ENCODE measurements around the gene EP400.
"Not testable (repeated sequence)": the region's sequence is repeated elsewhere in the genome, so short reads cannot be mapped to it uniquely, and the experiment has no call there.

The EP400 gene

DNA sequence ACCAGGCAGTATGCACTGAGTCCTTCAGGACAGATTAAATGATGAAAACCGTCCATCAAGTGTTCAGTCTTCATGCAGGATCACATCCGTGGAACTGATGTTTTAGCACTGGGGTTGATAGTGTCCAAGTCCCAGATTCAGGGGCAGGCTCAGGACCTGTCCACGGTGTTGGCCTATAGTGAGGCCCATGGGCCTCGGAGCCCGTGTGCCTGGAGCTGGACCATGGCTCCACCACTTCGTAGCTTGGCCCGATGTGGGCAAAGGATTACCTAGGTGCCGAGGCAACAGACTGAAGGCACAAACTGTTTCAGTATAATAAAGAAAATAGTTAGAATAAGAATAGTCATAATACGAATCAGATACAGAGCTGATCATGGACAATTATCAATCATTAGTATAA is 152.6 kb downstream of the EP400 start:
- no peak for DNase-seq

DNA sequence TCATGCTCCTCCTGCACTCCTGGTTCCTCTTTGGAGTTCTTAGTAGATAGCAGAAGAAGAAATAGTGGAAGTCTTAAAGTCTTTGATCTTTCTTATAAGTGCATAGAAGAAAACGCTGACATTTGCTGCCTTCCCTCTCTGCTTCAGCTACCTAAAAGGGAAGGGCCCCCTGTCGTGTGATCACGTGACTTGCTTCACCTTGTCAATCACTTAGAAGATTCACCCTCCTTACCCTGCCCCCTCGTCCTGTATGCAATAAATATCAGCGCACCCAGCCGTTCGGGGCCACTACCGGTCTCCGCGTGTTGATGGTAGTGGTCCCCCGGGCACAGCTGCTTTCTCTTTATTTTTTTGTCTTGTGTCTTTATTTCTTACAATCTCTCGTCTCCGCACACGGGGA is 153.3 kb downstream of the EP400 start:
- not testable (repeated sequence) for DNase-seq

DNA sequence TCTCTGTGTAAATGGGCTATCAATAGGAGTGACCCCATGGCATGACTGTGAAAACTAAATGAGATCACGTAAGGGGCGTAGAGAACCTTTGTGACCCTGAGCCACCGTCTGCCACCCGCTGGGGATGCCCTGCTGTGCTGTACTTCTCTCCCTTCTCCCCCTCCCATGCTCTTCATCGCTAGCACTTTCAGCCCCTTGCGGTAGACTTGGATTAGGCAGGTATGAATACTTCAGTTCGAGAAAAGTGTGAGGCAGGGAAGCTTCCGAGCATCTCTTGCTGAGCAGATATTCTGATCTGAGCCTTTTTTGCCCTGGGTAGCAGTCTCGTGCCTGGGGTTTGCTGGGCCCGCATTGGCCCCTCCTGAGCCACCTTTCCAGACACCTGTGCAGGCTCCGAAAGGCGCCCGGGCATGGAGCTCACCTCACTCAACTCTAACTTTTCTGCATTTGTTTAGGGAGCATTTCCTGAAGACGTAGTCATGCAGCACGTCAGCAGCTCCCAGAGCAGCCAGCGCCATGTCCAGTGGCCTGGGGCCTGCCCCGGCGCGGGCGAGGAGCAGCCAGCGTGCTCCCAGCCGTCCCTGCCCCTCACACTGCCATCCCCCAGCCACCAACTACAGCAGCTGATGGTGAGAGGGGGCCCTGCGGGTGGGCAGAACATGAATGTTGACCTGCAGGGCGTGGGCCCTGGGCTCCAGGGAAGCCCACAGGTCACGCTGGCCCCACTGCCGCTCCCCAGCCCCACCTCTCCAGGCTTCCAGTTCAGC is 154.0 kb downstream of the EP400 start:
- no peak for DNase-seq

DNA sequence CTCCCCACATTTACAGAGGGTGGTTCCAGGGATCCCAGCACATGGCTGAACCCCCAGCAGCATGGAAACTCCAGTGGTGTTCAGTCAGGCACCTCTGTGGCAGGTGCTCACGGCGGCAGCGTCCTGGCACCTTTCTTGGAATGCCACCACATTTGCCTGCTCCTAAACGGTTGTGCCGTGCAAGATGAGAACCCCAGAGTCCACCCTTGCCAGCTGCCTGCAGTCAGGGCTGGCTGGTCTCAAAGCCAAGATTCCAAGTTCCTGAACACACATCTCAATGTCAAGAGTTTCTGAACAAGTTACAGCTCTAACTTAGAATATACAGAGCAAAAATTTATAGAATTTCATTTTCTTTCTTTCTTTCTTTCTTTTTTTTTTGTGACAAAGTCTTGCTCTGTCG is 155.7 kb downstream of the EP400 start:
- DNase-seq = no peak

DNA sequence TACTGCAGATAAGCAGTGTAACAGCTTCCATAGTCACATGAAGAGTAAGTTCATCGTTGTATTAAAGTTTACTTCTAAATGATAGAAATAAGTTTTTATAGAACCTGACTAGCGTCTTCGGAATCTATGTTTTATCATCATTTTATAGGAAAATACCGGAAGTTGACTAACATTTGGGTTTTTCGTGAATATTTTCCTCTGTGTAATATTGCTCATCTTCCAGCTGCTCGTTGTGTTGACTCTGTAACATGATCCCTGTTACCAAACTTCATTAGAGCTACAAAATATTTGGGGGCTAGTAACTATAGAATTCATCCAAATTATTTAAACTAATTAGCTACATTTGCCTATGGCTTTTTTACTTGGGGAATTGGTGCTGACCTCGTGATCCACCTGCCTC is 157.2 kb downstream of the EP400 start:
- no peak for DNase-seq

DNA sequence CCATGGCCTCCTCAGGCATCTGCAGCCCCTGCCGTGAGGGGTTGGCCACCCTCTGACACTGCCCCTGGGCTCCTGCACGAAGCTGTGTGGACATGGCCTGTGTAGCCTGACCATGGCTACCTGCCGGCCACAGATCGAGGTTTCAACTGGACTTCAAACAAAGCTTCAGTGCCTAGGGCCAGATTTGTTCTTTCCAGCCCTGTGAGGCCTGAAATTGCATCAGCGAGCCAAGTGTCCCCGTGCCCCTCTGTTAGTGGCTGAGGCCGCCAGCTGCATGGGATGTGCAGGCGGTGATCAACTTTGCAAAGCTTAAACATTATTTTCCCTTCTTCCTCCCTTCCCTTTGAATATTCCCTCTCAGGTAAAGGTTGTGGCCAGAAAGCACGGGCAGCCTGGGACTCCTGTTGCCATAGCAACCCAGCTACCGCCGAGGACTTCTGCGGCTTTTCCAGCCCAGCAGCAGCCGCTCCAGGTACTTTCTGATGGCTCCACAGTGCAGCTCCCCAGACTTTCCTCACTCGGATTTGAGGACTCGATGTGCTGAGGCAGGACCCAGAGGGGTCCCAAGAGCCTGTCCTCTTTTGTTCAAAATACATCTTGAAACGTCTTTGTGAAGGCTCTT is 158.6 kb downstream of the EP400 start:
- no peak for DNase-seq

DNA sequence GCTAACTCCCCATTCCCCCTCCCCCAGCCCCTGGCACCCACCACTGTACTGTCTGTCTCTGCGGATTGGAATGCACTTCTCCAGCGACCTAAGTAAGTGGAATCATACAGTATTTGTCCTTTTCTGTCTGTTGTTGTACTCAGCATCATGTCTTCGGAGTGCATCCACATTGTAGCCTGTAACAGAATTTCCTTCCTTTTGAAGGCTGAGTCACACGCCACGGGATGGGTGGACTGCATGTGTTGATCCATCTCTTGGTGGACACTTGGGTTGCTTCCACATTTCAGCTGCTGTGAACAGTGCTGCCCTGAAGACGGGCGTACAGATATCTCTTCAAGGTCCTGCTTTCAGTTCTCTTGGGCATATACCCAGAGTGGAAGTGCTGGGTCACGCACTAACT is 160.0 kb downstream of the EP400 start:
- no peak for DNase-seq

DNA sequence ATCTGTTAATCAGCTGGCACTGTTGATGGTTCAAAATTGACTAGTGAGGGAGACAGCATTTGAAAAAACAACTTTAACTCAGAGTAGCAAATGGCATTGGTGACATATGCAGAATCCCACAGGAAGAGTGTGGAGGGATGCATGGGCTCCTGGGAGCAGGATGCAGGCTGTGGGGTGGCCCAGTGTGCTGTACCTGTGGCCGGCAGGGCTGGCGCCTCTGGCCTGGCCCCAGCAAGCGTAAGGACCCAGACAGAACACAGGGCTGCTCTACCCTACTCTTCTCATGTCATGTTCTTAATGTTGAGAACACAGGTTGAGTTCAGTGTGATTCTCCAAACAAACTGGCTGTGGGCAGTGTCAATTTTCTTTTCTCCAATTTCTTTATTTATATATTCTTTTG is 160.9 kb downstream of the EP400 start:
- no peak for DNase-seq

DNA sequence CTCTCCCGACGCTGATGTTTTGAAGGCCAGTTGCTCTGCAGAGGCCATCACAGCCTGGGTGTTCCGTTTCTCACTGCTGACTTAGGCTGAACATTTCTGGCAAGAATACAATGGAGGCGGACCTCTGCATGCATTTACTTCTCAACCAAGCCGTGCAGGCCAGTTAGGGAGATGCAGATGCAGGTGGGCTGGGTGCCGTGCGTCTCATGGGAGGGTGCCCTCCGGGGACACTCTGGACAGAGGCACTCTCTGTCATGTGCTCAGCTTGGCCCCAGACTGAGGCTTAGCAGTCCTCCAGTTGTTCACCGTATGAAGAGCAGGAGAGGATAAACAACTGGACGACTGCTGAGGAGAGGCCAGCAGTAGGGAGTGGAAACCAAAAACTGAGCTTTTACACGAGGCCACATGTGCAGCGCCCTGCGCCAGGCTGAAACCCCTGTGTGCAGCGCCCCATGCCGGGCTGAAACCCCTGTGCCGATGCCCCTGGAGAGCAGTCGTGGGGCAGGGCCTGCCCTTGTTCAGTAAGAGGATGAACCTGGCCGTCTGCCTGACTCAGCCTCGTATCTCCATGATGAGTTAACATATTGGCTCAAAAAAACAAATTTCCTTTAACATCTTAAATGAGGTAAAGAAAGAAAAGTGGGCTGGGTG is 162.0 kb downstream of the EP400 start:
- no peak for DNase-seq

DNA sequence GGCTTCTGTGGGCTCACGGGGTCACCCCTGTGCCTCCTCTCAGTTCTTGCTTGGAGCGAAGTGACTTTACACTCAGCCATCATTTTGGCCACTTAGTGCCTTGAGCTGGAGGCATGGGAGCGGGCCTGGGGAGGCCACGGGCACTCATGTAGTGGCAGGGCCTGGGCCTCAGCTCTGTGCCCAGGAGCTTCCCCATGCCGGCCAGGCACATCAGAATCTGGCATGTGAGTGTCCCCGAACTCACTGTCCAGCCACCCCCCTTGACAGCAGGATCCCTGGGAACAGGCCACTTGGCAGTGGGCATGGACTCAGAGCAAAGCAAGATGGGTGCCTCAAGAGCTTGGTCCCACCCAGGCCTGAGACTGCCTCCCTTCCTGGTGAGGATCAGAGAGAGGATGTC is 164.9 kb downstream of the EP400 start:
- DNase-seq = no peak

DNA sequence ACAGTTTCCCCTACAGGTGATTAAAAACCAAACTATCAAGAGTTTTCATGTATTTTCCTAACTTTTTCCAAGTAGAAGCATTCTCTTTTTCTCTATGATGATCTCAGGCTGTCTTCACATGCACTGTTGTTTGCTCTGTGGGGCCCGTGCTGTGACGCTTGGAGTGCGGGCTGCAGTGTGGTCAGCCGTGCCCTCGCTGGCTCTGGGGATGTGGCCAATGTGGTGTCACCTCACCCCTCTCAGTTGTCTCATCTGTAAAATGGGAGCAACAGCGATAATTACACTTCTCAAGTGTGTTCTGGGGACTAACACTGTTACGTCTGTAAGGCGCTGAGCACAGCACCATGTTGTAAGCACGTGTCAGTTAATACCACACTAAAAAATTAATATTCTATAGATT is 165.8 kb downstream of the EP400 start:
- no peak for DNase-seq

DNA sequence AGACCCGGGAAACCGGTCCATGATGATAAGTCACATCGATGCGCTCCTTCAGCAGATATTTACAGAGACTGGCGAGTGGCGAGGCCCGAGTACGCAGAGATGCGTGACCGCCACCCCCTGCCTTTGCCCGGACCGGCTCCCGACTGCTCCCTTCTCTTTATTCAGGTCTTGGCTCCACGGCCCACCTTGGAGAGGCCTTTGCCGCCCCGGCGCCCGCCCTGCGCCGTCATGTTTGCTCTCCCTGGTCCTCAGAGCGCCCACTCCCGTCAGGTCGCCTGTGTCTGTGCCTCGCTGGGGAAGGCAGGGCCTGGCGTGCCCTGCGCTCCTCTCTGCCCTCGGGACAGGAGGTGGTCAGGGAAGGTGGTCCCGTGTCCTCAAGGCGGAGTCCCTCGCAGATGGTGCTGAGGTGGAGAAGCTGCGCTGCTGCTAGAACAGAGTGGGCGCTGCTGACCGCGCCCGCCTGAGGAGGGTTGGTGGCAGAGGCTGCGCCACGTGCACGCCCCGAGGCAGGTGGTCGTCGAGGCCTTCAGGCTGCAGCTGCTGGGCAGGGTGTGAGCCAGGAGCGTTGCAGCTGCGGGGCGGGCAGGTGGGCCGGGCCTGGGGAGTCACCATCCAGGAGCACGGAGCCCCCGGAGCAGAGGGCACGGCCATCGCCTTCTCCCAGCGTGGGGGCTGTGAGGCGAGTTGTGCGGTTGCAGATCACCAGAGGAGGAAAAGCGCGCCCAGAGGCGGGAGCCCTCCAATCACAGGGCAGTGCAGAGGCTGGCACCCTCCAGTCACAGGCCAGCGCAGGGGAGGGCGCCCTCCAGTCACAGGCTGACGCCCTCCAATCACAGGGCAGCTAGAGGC is 167.2 kb downstream of the EP400 start:
- DNase-seq = no peak

DNA sequence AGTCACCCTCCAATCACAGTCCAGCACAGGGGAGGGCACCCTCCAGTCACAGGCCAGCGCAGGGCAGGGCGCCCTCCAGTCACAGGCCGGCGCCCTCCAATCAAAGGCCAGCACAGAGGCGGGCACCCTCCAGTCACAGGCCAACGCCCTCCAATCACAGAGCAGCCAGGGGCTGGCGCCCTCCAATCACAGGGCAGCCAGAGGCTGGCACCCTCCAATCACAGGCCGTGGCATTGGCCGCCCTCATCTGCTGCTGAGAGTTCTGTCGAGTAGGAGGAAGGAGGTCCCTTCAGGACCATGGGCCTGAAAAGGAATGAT is 167.8 kb downstream of the EP400 start:
- no peak for DNase-seq

DNA sequence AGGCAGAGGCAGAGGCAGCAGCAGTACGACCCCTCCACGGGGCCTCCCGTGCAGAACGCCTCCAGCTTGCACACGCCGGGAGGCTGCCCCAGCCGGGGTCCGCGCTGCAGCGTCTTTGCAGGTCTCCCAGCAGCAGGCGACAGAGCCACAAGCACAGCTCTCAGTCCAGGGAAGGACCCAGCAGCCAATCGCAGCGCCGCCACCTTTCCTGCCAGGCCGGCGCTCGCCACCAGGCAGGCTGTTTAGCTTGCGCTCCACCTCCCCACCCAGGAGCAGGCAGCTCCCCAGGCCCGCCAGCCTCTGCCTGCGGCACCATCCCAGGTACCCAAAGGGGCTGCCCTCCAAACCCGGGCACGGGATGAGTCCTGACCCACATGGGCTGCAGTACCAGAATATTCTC is 169.1 kb downstream of the EP400 start:
- DNase-seq = no peak

DNA sequence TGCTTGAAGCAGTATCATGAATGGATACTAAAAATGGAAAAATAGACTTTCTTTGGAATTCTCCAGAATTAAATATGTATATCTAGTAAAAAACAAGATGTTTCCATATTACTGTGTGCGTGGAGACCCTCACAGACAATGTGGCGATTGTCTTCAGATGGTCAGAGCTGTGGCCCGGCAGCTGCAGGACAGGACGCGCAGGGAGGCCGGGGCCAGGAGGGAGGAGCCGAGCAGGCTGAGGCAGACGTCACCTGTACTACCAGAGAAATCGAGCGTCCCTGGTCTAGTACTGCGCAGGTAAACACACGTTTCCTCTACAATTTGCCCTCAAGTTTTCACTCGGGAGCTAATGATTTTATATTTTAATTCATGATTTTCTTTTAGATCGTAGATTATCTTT is 171.5 kb downstream of the EP400 start:
- no peak for DNase-seq

DNA sequence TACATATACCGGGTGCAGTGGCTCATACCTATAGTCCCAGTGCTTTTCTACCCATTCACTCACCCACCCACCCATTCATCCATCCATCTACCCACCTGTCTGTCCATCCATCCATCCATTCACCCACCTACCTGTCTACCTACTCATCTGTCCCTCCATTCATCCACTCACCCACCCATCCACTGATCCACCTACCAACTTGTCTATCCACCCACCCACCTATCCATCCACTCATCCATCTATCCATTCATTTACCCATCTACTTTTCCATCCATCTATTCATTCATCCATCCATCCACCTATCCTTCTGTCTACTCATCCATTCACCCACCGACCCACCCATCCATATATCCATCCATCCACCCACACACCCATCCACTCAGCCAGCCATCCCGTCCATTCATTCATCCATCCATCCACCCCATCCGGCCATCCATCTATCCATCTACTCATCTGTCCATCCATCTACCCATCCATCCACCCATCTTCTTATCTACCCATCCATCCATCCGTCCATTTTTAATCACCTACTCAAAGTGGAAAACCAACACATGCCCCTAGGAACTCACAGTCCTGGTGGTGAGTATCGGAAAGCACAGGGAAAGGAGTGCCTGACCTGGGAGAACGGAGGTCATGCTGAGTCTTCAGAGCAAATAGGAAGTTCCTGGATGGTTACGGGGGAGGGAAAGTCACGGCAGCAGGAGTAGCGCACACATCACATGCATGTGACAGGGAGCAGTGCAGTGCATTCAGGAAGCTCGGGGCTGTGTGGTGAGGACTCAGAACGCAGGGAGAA is 174.4 kb downstream of the EP400 start:
- no peak for DNase-seq

DNA sequence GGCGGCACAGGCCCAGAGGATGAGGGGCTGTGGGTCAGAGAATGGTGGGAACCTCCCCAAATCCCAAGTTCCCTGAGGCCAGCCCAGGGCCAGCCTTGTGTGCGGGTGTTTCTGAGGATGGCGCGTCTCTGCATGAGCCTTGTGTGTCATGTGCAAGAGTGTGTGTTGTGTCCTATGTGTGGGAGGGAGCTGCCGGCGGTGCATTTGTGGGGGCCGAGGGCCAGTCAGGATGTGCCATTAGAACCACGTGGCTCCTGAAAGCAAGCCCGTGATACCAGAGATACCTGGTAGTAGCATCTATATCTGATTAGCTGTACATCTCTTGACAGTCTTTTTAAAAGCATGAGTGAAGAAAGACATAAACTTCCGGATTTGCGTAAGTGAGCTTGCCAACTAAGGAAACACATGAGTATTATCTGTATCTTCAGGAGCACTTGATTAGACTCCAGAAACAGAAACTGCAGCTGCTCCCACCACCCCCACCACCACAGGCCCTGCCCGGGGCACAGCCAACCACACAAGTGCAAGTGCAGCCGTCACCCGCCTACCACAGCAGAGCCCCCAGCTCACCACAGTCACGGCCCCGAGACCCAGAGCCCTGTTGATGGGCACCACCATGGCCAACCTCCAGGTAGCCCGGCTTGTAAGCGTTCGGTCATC is 175.2 kb downstream of the EP400 start:
- no peak for DNase-seq

DNA sequence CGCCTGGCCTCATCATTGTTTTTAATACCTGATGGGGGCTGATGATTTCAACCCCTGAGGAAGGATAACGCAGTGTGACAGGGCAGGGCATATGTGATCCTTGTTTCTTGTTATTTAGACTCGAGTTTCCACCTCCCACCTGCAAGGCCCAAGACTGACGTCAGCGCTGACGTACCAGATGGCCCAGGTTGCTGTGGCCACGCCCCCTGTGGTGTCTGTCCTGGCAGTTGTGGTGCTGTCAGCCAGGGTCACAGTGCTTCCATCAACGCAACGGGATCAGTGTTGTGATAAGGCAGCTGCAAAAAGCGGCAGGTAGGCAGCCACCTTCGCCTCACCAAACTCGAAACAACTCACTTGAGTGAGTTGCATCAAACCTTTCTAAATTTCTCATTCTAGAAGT is 176.0 kb downstream of the EP400 start:
- no peak for DNase-seq

DNA sequence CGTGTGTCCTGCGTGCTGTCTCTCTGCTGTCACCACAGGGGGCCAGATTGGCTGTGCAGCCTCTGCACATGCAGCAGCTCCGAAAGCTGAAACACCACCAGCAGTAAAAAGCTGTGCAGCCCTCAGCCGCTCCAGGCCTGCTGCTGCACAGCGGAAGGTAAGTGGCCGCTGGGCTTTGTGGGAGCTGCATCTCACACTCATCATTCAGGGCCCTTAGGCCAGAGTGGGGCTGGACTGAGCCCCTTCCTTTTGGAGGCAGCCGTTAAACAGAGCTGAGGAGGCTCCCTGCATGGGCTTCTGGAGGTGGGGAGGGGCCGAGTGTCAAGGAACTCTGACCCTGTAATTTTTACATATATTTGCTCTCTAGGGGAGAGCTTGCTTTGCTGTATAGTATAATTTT is 177.3 kb downstream of the EP400 start:
- DNase-seq = no peak

DNA sequence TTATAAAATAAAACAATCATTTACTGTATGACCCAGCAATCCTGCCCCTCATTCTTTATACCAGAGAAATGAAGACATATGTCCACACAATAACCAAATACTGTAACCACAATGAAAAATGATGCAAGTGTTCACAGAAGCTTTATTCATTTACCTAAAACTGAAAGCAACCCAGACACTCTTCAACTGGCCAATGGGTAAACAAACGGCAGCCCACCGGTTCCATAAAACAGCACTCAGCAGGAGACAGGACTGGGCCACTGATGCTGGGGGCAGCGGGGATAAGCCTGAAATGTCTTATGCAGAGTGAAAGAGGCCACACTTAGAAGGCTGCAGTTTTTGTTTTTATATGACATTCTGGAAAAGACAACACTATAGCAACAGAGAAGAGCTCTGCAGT is 179.3 kb downstream of the EP400 start:
- no peak for DNase-seq

DNA sequence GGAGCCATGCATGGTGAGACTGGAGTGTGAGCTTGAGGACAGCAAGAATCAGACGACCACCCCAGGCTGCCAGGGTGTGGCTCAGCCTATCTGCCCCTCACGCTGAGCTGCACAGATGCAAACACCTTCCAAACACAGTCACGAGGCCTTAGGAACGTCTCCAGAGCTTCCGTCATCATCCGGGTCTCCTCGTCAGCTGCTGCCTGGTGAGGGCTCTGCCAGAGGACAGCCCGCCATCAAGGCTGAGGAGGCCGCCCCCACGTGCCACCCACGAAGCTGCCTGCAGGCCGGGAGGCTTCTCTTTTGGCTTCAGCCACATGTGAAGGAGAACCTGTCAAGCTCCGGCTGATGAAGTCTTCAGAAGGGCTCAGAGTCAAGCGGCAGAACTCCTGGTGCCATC is 180.9 kb downstream of the EP400 start:
- no peak for DNase-seq
